ENCODE data around the gene CCDC149.

CCDC149 gene

DNA sequence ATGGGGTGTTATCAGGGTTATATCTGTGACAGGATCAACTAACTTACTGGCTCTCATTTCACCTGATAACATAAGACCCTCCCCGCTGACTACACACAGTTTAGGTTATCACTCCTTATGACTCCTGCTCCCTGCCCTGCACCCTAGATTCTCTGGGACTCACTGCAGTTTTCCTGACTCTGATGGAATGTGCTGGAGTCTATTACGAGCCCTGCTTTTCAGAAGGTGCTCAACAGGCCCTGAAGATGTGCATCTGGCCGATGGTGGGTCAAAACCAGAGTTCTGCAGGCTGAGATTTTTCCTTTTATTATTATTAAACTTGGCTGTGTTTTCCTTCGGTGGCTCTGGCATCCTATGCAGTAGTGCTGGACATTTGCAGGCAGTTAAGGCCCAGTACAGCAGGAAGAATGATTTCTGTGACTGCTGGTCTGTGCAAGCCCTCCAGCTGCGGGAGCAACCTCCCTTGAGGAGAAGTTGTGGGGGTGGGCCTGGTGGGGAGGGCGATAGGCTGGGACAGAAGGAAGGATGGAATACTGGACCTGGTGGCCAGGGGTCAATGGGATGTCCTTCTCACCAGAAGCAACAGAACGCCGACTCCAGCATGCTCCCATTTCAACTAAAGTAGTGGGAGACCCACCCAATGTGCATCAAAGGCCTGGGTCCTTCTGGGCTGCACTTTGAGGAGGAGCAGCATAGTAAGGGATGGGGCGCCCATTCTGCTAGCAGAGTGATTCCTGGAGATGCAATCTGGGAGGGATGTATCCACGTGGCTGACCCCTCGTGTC is 106.4 kb downstream of the CCDC149 start:
- Histone ChIP-seq H4K20me1 (ENCODE audit: low read depth, low read length) (no peaks in the 10 kb centered on the region), H3K9ac (ENCODE audit: low read length) (no peak overlapping the region), H3K4me2 (ENCODE audit: low read depth, low read length, poor library complexity, severe bottlenecking) (no peak overlapping the region), H3K4me3 (ENCODE audit: insufficient read depth, low read length, poor library complexity, severe bottlenecking) (no peak overlapping the region), H3K27ac (ENCODE audit: low read depth, low read length) (no peak overlapping the region), H3K9me2 (replicated peaks; ENCODE audit: insufficient read depth, low read length) (no peaks in the 10 kb centered on the region), H3K36me3 (ENCODE audit: low read length) (no peaks in the 10 kb centered on the region), H2AFZ (ENCODE audit: low read depth, low read length, severe bottlenecking) (no peak overlapping the region), H3K9me3 (ENCODE audit: insufficient read depth, low read length) (no peaks in the 10 kb centered on the region), H3K79me2 (ENCODE audit: insufficient read depth, low read length) (no peaks in the 10 kb centered on the region), H3F3A (ENCODE audit: insufficient read depth) (no peaks in the 10 kb centered on the region), H3K27me3 (ENCODE audit: low read length) (no peaks in the 10 kb centered on the region)
- no peak for TF ChIP-seq EZH2phosphoT487 (conservative IDR thresholded peaks at IDR 0.05; ENCODE audit: low read length)
- TF ChIP-seq CTCF (IDR thresholded peaks at IDR 0.05; ENCODE audit: insufficient read depth, low read length, poor library complexity, severe bottlenecking): no peak

DNA sequence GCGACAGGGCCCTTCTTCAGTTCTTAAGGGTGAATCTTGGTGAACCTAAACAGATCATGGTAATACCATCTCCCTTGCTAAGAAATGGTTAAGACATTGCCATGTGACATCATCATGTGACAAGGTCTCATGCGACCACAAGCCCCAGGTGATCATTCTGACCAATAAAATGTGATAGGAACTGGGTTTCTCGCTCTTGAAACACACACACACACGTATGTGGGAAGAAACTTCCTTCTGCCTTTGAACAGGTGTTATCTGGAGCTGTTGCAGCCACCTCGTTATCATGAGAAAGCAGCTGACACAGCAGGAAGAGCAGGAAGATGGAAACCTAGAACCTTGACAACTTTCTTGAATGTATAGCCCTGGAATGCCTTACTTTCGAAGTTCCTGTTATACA is 107.3 kb downstream of the CCDC149 start:
- no peak for TF ChIP-seq EZH2phosphoT487 (conservative IDR thresholded peaks at IDR 0.05; ENCODE audit: low read length)
- no peak for TF ChIP-seq CTCF (IDR thresholded peaks at IDR 0.05; ENCODE audit: insufficient read depth, low read length, poor library complexity, severe bottlenecking)
- H3K36me3 ChIP-seq (ENCODE audit: low read length): no peaks in the 10 kb centered on the region
- H3K9me3 ChIP-seq (ENCODE audit: insufficient read depth, low read length): no peaks in the 10 kb centered on the region

DNA sequence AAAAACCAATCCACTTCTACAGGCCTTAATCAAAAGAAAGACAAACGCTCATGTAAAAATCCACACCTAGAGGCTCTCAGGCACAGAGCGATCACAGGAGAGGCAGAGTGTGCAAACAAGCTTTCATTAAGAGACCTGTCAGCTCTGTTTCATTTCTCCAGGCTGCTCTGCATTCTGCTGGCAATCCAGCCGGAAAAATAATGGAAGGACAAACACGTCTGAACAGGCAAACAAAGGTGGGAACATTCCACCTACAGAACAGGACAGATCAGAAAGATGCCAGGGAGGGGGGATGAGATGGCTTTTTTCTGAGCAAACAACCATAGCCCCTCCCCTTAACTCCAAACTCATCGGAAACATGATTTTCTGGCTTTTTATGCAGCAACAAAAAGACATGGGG is 107.8 kb downstream of the CCDC149 start:
- H3K79me2 ChIP-seq (ENCODE audit: insufficient read depth, low read length): no peaks in the 10 kb centered on the region
- TF ChIP-seq CTCF (IDR thresholded peaks at IDR 0.05; ENCODE audit: insufficient read depth, low read length, poor library complexity, severe bottlenecking) (no peak), EZH2phosphoT487 (conservative IDR thresholded peaks at IDR 0.05; ENCODE audit: low read length) (no peak)
- no peak overlapping the region for H3K27ac ChIP-seq (ENCODE audit: low read depth, low read length)

More for the DNA sequence above, 107.3 kb downstream of the CCDC149 start:
- Histone ChIP-seq H3K4me3 (ENCODE audit: insufficient read depth, low read length, poor library complexity, severe bottlenecking) (no peak overlapping the region), H2AFZ (ENCODE audit: low read depth, low read length, severe bottlenecking) (no peak overlapping the region), H3K4me2 (ENCODE audit: low read depth, low read length, poor library complexity, severe bottlenecking) (no peak overlapping the region), H3F3A (ENCODE audit: insufficient read depth) (no peaks in the 10 kb centered on the region), H3K9ac (ENCODE audit: low read length) (no peak overlapping the region), H3K27ac (ENCODE audit: low read depth, low read length) (no peak overlapping the region), H3K9me2 (replicated peaks; ENCODE audit: insufficient read depth, low read length) (no peaks in the 10 kb centered on the region), H4K20me1 (ENCODE audit: low read depth, low read length) (no peaks in the 10 kb centered on the region), H3K27me3 (ENCODE audit: low read length) (no peaks in the 10 kb centered on the region), H3K79me2 (ENCODE audit: insufficient read depth, low read length) (no peaks in the 10 kb centered on the region)

More for the DNA sequence above, 107.8 kb downstream of the CCDC149 start:
- Histone ChIP-seq H3K9me2 (replicated peaks; ENCODE audit: insufficient read depth, low read length) (no peaks in the 10 kb centered on the region), H2AFZ (ENCODE audit: low read depth, low read length, severe bottlenecking) (no peak overlapping the region), H3K4me2 (ENCODE audit: low read depth, low read length, poor library complexity, severe bottlenecking) (no peak overlapping the region), H3F3A (ENCODE audit: insufficient read depth) (no peaks in the 10 kb centered on the region), H3K36me3 (ENCODE audit: low read length) (no peaks in the 10 kb centered on the region), H3K9me3 (ENCODE audit: insufficient read depth, low read length) (no peaks in the 10 kb centered on the region), H3K9ac (ENCODE audit: low read length) (no peak overlapping the region), H4K20me1 (ENCODE audit: low read depth, low read length) (no peaks in the 10 kb centered on the region), H3K4me3 (ENCODE audit: insufficient read depth, low read length, poor library complexity, severe bottlenecking) (no peak overlapping the region), H3K27me3 (ENCODE audit: low read length) (no peaks in the 10 kb centered on the region)

Data from SU-DHL-6 (cell line).